Effector memory CD8-positive, alpha-beta T cell (primary cell): ENCODE measurements around the gene SH3D19.

Experiments used
- ATAC-seq: fragments of 150-1000 bp; cut with Tn5 transposase; replicated peaks from 2 replicates; pipeline ENCODE4 v1.10.0; 2021; ENCODE audit warnings: mild to moderate bottlenecking, moderate library complexity
- DNase-seq, 3 experiments: peaks; one replicate each; pipeline ENCODE4 v3.0.0; 2021
- H3K27ac Mint-ChIP-seq, 2 donors: one replicate each; pipeline ENCODE4 v1.8.0; 2022; ENCODE audit warnings: mild to moderate bottlenecking in 2 of 2, mixed read lengths in 2 of 2, moderate library complexity in 2 of 2
- H3K27me3 Mint-ChIP-seq, 2 donors: one replicate each; pipeline ENCODE4 v1.8.0; 2022; ENCODE audit warnings: mixed read lengths in 2 of 2
- H3K36me3 Mint-ChIP-seq: one replicate; pipeline ENCODE4 v1.8.0; 2022; ENCODE audit warnings: mild to moderate bottlenecking, moderate library complexity, mixed read lengths; ENCODE audit not compliant: insufficient read depth
- H3K4me1 Mint-ChIP-seq, 2 donors: one replicate each; pipeline ENCODE4 v1.8.0; 2022; ENCODE audit warnings: low read depth in 2 of 2, mixed read lengths in 2 of 2
- H3K4me3 Mint-ChIP-seq, 2 donors: one replicate each; pipeline ENCODE4 v1.8.0; 2022; ENCODE audit warnings: mild to moderate bottlenecking in 2 of 2, mixed read lengths in 2 of 2, moderate library complexity in 2 of 2
- H3K9me3 Mint-ChIP-seq, 2 donors: one replicate each; pipeline ENCODE4 v1.8.0; 2022; ENCODE audit warnings: mixed read lengths in 2 of 2

The SH3D19 gene

GRCh38 chr4:151314479-151314878 lies 10.9 kb downstream of the SH3D19 start:
- Mint-ChIP-seq H3K9me3 (no peaks in the 10 kb centered on the region), H3K36me3 (no peaks in the 10 kb centered on the region), H3K4me3 (no peak overlapping the region), H3K4me1 (no peaks in the 10 kb centered on the region), H3K27ac (no peak overlapping the region), H3K27me3 (peaks cover 16 to 30% of the 10 kb centered on the region in 2 donors)
- ATAC-seq (no peak), DNase-seq (no peak)

DNA sequence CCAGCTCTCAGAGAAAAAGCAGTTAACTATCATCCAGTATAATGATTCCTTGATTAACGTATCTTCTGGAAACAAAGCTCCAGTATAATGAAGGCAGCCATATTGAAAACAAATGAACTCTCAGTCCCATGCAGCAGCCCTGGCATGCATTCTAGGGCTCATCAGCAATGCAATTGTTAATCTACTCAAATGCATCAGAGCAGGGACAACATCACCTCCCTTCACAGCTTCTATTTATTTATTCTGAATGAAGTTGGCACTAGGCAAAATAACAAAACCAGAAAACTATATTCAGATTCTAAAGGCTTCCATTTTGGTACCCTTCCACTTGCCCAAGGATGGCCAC lies 11.4 kb downstream of the SH3D19 start:
- Mint-ChIP-seq H3K36me3 (no peaks in the 10 kb centered on the region), H3K4me1 (no peaks in the 10 kb centered on the region), H3K4me3 (no peak overlapping the region), H3K27me3 (peaks cover 16 to 27% of the 10 kb centered on the region in 2 donors), H3K9me3 (no peaks in the 10 kb centered on the region), H3K27ac (no peak overlapping the region)
- DNase-seq (no peak), ATAC-seq (no peak)

- no peak for ATAC-seq
- Mint-ChIP-seq H3K4me3 (no peak overlapping the region), H3K27ac (no peak overlapping the region), H3K9me3 (no peaks in the 10 kb centered on the region), H3K36me3 (no peaks in the 10 kb centered on the region), H3K27me3 (peaks cover 16 to 27% of the 10 kb centered on the region in 2 donors), H3K4me1 (no peaks in the 10 kb centered on the region)
- no peak for DNase-seq
Measured at GRCh38 chr4:151313306-151314009, 11.9 kb downstream of the SH3D19 start.

DNA sequence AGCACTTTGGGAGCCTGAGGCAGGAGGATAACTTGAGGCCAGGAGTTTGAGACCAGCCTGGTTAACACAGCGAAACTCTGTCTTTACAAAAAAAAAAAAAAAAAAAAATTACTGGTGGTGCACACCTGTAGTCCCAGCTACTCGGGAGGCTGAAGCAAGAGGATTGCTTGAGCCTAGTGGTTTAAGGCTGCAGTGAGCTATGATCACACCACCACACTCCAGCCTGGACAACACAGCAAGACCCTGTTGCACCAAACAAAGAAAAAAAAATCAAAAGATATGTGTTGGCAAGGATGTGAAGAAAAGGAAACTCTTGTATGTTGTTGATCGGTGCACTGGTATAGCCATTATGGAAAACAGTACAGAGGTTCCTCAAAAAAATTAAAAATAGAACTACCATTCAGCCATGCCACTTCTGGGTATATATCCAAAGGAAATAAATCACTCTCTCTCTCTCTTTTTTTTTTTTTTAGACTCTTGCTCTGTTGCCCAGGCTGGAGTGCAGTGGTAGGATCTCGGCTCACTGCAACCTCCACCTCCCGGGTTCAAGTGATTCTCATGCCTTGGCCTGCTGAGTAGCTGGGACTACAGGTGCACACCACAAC lies 15.2 kb downstream of the SH3D19 start:
- Mint-ChIP-seq H3K4me1 (no peaks in the 10 kb centered on the region), H3K9me3 (no peaks in the 10 kb centered on the region), H3K27ac (no peak overlapping the region), H3K36me3 (no peaks in the 10 kb centered on the region), H3K4me3 (no peak overlapping the region), H3K27me3 (peaks cover 5 to 12% of the 10 kb centered on the region in 2 donors)
- no peak for ATAC-seq
- no peak for DNase-seq

DNA sequence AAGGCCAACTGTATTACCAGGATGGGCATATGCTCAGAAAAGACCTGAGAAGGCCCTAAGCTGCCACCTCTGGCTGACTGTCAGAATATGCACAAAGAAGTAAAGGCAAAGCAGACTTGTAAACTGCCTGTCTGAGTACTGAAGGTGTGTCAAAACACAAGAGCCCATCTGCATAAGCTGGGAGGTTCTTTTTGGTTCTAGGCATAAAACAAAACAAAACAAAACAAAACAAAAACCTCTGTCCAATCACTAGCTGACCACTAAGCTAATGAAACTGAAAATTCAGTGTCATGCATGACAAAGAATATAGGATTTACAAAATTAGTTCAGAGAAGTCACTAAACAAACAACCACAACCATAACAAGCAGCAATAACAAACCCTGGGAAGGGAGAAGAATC lies 20.6 kb downstream of the SH3D19 start:
- H3K9me3 Mint-ChIP-seq, result no peaks in the 10 kb centered on the region
- no peak for DNase-seq
- peaks cover 15 to 16% of the 10 kb centered on the region in 2 donors for H3K27me3 Mint-ChIP-seq
- ATAC-seq, result no peak
- H3K4me1 Mint-ChIP-seq, result no peaks in the 10 kb centered on the region
- H3K36me3 Mint-ChIP-seq, result no peaks in the 10 kb centered on the region
- no peak overlapping the region for H3K4me3 Mint-ChIP-seq
- H3K27ac Mint-ChIP-seq, result no peak overlapping the region

GRCh38 chr4:151304226-151304625 lies 21.2 kb downstream of the SH3D19 start:
- Mint-ChIP-seq H3K36me3 (no peaks in the 10 kb centered on the region), H3K27ac (no peak overlapping the region), H3K4me3 (no peak overlapping the region), H3K4me1 (no peaks in the 10 kb centered on the region), H3K27me3 (peaks cover 15 to 16% of the 10 kb centered on the region in 2 donors), H3K9me3 (no peaks in the 10 kb centered on the region)
- DNase-seq (no peak), ATAC-seq (no peak)

- Mint-ChIP-seq H3K36me3 (no peaks in the 10 kb centered on the region), H3K4me1 (no peaks in the 10 kb centered on the region), H3K9me3 (no peaks in the 10 kb centered on the region), H3K27me3 (peaks cover 13 to 19% of the 10 kb centered on the region in 2 donors), H3K4me3 (no peak overlapping the region), H3K27ac (no peak overlapping the region)
- ATAC-seq, result no peak
- DNase-seq, result no peak
Measured at GRCh38 chr4:151302432-151302831, 23.0 kb downstream of the SH3D19 start.

- no peak for ATAC-seq
- Mint-ChIP-seq H3K4me3 (no peak overlapping the region), H3K27ac (no peak overlapping the region), H3K27me3 (peaks cover 9 to 19% of the 10 kb centered on the region in 2 donors), H3K4me1 (no peaks in the 10 kb centered on the region), H3K9me3 (no peaks in the 10 kb centered on the region), H3K36me3 (no peaks in the 10 kb centered on the region)
- DNase-seq, result no peak
Measured at GRCh38 chr4:151297170-151297569, 28.2 kb downstream of the SH3D19 start.

GRCh38 chr4:151296227-151296626 lies 29.2 kb downstream of the SH3D19 start:
- H3K27ac Mint-ChIP-seq, result no peak overlapping the region
- no peak overlapping the region for H3K4me3 Mint-ChIP-seq
- no peak for ATAC-seq
- H3K36me3 Mint-ChIP-seq, result no peaks in the 10 kb centered on the region
- no peaks in the 10 kb centered on the region for H3K9me3 Mint-ChIP-seq
- no peak for DNase-seq
- no peaks in the 10 kb centered on the region for H3K4me1 Mint-ChIP-seq
- peaks cover 2 to 10% of the 10 kb centered on the region in 2 donors for H3K27me3 Mint-ChIP-seq

- ATAC-seq (no peak), DNase-seq (no peak)
- Mint-ChIP-seq H3K36me3 (no peaks in the 10 kb centered on the region), H3K9me3 (no peaks in the 10 kb centered on the region), H3K4me3 (no peak overlapping the region), H3K27me3 (peaks cover 0 to 9% of the 10 kb centered on the region in 2 donors), H3K4me1 (no peaks in the 10 kb centered on the region), H3K27ac (no peak overlapping the region)
Measured at GRCh38 chr4:151294833-151295496, 30.4 kb downstream of the SH3D19 start.

- H3K4me3 Mint-ChIP-seq, result no peak overlapping the region
Measured at GRCh38 chr4:151292038-151292437, 33.4 kb downstream of the SH3D19 start.

DNA sequence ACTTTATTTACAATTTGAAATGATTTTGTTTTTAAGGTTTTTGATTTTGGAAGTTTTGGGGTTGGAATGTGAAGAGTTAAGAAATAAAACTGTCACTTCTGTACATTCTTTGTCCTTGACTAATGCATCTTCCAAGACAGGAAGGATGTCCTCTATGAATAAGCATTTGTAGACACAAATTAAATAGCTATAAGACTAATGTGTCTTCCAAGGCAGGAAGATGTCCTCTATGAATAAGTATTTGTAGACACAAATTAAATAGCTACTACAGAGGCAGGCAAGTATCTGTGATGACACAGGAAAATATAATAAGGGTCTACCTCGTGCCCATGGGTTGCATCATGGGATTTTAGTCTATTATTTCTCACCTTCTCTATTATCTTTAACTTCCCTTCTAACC lies 33.9 kb downstream of the SH3D19 start:
- no peaks in the 10 kb centered on the region for H3K36me3 Mint-ChIP-seq
- H3K4me1 Mint-ChIP-seq, result no peaks in the 10 kb centered on the region
- no peak for ATAC-seq
- H3K27ac Mint-ChIP-seq, result no peak overlapping the region
- H3K4me3 Mint-ChIP-seq, result no peak overlapping the region
- H3K27me3 Mint-ChIP-seq, result no peaks in the 10 kb centered on the region
- DNase-seq, result no peak
- no peaks in the 10 kb centered on the region for H3K9me3 Mint-ChIP-seq

More at GRCh38 chr4:151292038-151292437, 33.4 kb downstream of the SH3D19 start:
- no peaks in the 10 kb centered on the region for H3K9me3 Mint-ChIP-seq
- no peaks in the 10 kb centered on the region for H3K4me1 Mint-ChIP-seq
- H3K27me3 Mint-ChIP-seq, result no peaks in the 10 kb centered on the region
- no peak overlapping the region for H3K27ac Mint-ChIP-seq
- DNase-seq (no peak), ATAC-seq (no peak)
- no peaks in the 10 kb centered on the region for H3K36me3 Mint-ChIP-seq

DNA sequence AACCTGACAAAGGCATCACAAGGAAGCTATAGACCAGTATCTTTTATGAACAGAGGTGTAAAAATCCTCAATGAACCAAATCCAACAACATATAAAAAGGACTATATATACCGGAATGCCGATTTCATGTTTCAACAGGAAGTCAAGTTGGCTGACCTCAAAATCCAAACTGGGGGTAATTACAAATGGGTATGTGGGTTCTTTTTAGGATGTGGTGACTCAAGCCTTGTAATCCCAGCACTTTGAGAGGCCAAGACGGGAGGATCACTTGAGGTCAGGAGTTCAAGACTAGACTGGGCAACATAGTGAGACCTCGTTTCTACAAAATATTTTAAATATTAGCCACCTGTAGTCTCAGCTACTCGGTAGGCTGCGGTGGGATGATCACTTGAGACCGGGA lies 38.0 kb downstream of the SH3D19 start:
- Mint-ChIP-seq H3K36me3 (peaks cover 4% of the 10 kb centered on the region), H3K4me3 (no peak overlapping the region), H3K4me1 (no peaks in the 10 kb centered on the region), H3K27me3 (no peaks in the 10 kb centered on the region), H3K27ac (no peak overlapping the region), H3K9me3 (no peaks in the 10 kb centered on the region)
- no peak for DNase-seq
- no peak for ATAC-seq
